Measurements from ENCODE around the gene CCDC154. TPM values are rescaled to one million over a fixed set of nuclear protein-coding genes. Genes with fewer than 3 reads are reported as not detected.

CCDC154 gene
- total RNA-seq, 1 donor from 2014 or later, result 0.13 TPM

DNA sequence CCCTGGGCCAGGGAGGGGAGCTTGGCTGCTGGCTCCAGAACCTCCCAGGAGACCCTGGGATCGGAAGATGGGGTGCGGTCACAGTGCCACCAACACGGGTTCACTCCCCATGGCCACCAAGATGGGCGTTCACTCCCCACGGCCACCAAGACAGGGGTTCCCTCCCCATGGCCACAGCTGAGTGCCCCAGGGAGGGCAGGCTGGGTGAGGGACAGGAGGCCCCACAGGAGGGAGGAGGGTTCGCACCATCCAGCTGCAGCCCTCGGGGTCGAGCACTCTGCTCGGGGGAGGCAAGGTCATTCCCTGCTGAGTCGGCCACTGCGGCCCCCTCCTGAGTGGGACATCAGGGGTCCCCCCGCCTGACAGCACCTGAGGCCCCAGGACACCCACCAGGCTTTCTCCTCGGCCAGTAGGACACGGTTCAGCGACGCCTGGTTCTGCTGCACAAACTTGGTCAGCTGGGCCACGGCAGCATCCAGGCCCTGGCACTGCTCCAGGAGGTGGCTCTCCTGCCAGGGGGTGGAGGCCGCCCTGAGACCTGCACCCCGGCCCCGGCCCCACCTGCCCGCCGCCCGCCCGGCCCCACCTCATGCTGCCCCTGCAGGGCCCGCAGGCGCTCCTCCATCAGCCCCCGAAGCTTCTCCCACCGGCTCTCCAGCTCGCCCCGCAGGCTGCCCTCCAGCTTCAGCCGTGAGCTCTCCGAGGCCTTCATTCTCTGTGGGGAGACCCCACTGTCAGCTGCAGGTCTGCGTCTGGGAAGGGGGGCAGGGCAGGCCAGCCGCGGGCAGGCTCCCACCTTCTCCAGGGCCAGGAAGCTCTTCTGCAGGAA is 5.9 kb downstream of the CCDC154 start:
- no peak for DNase-seq (ENCODE audit: low read depth in 2 of 2)

GRCh38 chr16:1437606-1438005 is 6.8 kb downstream of the CCDC154 start:
- no peak for DNase-seq (ENCODE audit: low read depth in 2 of 2)

DNA sequence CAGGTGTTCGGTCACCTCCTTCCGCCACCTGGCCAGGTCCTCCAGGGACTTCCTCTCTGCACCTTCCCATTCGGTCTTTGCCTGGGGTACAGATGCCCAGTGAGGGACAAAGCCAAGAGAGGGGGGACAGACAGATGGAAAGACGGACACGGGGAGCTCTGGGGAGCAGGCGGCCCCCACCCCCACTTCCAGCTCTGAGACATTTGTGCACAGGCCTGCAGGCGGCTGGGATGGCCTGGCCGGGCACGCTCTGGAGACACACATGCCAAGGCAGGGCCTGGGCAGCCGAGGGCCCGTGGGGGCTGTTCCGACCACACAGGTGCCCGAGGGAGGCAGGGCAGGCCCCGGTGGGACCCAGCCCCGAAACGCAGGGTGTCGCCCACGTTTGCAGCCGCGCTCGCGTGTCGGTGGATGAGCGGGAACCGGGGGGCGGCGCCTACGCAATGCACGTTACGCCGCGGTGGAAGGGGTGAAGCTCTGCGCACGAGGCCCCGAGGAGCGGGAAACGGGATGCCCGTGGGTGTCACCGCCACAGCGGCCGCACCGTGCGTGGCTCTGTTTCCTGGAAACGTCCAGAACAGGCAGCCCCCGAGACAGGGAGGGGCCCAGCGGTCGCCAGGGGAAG is 7.5 kb downstream of the CCDC154 start:
- no peak for DNase-seq (ENCODE audit: low read depth in 2 of 2)

DNA sequence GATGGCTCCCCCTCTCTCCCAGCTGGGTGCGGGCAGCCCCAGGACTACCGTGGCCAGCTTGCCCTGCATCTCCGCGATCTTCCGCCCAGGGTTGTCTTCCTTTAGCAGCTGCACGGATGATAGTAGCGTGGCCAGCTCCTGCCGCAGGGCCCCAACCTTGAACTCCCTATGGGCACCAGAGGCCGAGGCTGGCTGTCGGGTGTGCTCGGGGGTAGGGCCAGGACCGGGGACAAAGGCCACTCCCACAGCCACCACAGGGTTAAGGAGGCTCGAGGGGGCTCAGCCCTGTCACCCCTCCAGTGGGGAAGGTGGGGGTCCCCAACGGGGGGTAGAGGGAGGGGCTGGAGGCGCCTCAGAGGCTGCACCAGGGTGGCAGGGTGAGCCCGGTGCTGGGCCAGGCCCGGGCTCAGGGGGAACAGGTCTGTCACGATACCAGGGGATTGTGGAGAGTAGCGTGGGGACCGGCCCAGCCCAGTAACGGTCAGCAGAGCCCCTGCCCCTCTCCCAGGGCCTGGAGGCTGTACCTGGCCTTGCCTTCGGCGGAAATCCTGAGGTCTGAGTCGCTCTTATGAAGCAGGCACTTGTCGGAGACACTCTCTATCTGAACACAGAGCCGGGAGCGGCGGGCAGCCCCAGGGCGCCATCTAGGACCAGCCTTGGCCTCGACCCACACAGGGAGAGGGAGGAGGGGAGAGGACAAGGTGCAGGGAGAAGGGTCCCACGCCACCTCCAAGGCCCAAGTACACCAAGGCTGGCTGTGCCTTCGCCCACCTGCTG is 8.2 kb downstream of the CCDC154 start:
- no peak for DNase-seq (ENCODE audit: low read depth in 2 of 2)

GRCh38 chr16:1434644-1435592 is 9.4 kb downstream of the CCDC154 start:
- no peak for DNase-seq (ENCODE audit: low read depth in 2 of 2)

DNA sequence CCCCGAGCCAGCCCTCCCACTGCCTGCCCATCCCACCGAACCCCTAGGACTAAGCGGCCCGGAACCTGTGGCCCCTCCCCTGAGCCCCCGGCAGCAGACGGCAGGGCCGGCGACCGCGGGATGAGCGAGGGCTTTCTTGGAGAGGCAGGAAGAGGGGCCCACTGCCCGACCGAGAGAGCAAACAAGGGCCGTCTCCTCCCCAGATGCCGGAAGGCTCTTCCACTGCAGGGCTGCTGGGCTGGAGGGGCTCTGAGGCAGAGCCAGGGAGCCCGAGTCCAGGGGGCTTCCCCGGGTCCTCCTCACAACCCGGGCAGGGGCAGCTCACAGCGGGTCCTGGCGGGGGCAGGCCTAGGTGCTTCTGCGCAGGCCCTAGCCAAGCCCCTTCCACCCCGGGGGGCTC is 10.6 kb downstream of the CCDC154 start:
- DNase-seq (ENCODE audit: low read depth in 2 of 2), result no peak

GRCh38 chr16:1433263-1433560 is 11.1 kb downstream of the CCDC154 start:
- no peak for DNase-seq (ENCODE audit: low read depth in 2 of 2)

GRCh38 chr16:1432388-1433262 is 11.7 kb downstream of the CCDC154 start:
- DNase-seq (ENCODE audit: low read depth in 2 of 2), result no peak

GRCh38 chr16:1431497-1432270 is 12.7 kb downstream of the CCDC154 start:
- DNase-seq (ENCODE audit: low read depth in 2 of 2), result no peak

DNA sequence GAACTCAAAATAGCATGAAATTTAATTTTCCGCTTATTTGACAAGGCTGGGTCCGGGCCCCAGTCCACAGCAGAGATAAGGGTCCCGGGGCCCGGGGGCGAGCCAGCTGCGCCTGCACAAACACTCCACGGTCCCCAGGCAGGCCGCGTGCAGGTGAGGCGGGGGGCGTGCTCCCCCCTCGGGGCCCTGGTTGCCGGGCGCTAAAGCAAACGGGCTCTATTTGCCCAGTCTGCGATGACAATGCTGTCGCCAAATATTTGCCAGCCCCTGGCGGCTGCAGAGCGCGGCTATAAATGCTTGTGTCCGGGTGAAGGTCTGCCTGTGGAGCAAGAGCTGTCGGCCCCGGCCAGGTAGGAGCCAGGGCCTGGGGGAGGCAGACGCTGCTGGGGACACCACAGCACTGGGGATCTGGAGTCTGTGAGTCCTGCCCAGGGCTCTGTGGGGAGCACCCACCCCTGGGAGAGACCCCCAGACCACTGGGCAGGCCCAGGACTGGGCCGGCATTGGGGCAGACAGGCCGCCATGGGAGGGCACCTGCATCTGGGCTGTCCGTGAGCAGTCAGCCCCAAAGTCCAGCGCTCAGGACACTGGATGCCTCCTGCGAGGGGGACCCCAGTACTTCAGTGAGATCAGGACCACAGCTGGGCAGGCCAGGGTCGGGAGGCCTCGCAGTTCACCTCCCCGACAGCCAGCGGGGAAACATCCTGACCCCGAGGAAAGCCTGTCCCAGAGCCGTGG is 13.4 kb downstream of the CCDC154 start, which contains the start of gene PERCC1:
Gene PERCC1 (plus strand): TSS at position 320 of the 738 bp plus-strand sequence. CDS start 1,516 bp downstream, outside the sequence.
- DNase-seq (ENCODE audit: low read depth in 2 of 2), result no peak

GRCh38 chr16:1430214-1430758 is 14.1 kb downstream of the CCDC154 start:
- DNase-seq (ENCODE audit: low read depth in 2 of 2), result no peak

GRCh38 chr16:1429631-1430030 is 14.7 kb downstream of the CCDC154 start:
- no peak for DNase-seq (ENCODE audit: low read depth in 2 of 2)

GRCh38 chr16:1429012-1429411 is 15.3 kb downstream of the CCDC154 start:
- no peak for DNase-seq (ENCODE audit: low read depth in 2 of 2)

GRCh38 chr16:1428511-1428910 is 15.8 kb downstream of the CCDC154 start:
- DNase-seq (ENCODE audit: low read depth in 2 of 2), result peak in 1 of 2 donors; percentile 48

- no peak for DNase-seq (ENCODE audit: low read depth in 2 of 2)
These were observed 16.6 kb downstream of the CCDC154 start for GRCh38 chr16:1427473-1428461.

DNA sequence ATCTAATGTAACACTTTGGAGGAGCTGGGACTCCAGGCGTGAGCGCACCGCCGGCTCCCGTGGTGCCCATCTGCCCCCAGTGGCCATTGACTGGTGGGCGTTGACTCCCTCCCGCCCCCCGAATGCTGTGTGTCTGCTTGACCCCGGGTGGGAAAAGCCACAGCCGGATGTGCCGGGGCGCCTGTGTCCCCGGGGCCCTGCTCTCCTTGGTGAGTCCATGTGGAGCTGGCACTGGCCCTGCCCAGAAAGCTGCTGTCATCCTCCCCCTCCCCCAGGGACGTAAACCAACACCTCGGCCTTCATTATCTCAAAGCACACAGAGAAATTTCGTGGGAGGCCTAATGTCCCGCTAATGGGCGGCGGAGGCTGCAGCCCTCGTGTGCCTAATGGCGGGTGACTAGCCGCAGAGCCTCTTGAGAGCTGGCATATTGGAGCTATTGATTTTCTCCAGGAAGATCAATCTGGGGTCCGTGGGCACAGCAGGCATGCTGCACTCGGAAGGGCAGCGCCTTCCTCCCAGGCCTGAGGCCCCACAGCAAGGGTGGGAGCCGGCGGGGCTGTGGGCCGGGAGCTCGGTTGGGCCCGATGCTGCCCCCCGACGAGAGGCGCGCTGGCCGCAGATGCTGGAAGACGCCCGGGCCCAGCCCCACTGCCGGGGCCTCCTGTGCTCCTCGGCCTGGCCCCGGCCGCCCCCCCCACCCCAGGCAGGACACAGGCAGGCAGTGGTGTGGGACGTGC is 17.5 kb downstream of the CCDC154 start:
- no peak for DNase-seq (ENCODE audit: low read depth in 2 of 2)
